ENCODE results near the gene ATP6V0C. TPM values are rescaled to one million over a fixed set of nuclear protein-coding genes. Genes with fewer than 3 reads are reported as not detected.
"Not testable (repeated sequence)": the region's sequence is repeated elsewhere in the genome, so short reads cannot be mapped to it uniquely, and the experiment has no call there.

ATP6V0C gene
- total and polyA plus RNA-seq, 9 donors = 12.5 to 141 (median 119) TPM

GRCh38 chr16:2535625-2536013, 21.9 kb downstream of the ATP6V0C start:
- H3K27ac ChIP-seq (ENCODE audit: low read length) = peak overlapping the region; percentile 35
- DNase-seq = peak; percentile 75
- peaks cover 44% of the 10 kb centered on the region for H3K4me1 ChIP-seq (ENCODE audit: control insufficient read depth, insufficient read depth, low read length)

DNA sequence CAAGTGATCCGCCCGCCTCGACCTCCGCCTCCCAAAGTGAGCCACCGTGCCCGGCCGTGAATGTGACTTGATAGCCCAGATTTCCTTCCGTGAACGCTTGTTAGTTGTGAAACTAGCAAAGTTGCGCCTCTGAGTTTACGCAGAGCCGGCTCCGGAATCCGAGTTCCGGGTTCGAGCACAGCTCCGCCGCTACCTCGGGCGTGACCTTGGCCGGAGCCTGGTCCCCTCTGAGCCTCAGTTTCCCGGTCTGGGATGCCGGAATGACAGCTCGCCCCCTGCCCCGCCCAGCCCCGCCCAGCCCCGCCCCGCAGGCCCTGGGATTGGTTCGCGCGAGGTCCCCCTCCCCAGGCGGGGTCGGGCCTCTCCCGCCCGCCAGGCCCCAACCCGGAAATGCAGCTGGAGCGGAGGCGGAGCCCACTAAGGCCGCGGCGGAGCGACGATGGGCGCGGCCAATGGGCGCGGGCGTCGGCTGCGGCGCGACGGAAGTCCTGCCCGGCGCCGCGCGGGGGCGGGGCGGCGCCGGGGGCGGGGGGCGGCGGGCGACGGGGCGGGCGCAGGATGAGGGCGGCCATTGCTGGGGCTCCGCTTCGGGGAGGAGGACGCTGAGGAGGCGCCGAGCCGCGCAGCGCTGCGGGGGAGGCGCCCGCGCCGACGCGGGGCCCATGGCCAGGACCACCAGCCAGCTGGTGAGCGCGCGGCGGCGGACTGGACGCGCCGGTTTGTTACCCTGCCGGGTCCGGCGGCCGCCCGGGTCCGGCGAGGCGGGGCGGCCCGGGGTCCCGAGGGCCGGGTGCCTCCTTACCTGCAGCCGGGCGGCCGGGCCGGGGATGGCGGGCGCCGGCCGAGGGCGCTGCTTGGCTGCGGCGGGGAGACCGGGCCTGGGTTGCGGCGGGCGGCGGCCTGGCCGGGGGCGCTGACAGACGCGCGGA, 24.0 kb downstream of the ATP6V0C start, which contains the start of gene PDPK1:
TSS of gene PDPK1 (plus strand) at position 571 of the 929 bp plus-strand sequence. CDS start at position 663, 92 bp downstream.
- under 1% methylated on average over 84 of the region's 126 CpGs for WGBS (ENCODE audit: insufficient coverage)
- Histone ChIP-seq H3K27ac (ENCODE audit: low read length) (peak within 1 kb of the TSS; percentile 71), H3K4me3 (ENCODE audit: low read length) (peak within 1 kb of the TSS; percentile 50), H3K9me3 (replicated peaks; ENCODE audit: control insufficient read depth, low read depth, low read length) (no peaks in the 10 kb centered on the region), H3K36me3 (ENCODE audit: control insufficient read depth, insufficient read depth, low read length) (no peaks in the 10 kb centered on the region), H3K27me3 (ENCODE audit: control insufficient read depth, insufficient read depth, low read length) (no peaks in the 10 kb centered on the region), H3K4me1 (ENCODE audit: control insufficient read depth, insufficient read depth, low read length) (peaks cover 37% of the 10 kb centered on the region)
- peak; percentile 98 for DNase-seq

More at GRCh38 chr16:2535625-2536013, 21.9 kb downstream of the ATP6V0C start:
- Histone ChIP-seq H3K9me3 (replicated peaks; ENCODE audit: control insufficient read depth, low read depth, low read length) (no peaks in the 10 kb centered on the region), H3K27me3 (ENCODE audit: control insufficient read depth, insufficient read depth, low read length) (no peaks in the 10 kb centered on the region), H3K4me3 (ENCODE audit: low read length) (no peak overlapping the region), H3K36me3 (ENCODE audit: control insufficient read depth, insufficient read depth, low read length) (no peaks in the 10 kb centered on the region)
- WGBS (ENCODE audit: insufficient coverage) = 34% methylated on average over 6 of the region's 9 CpGs

- H3K27ac ChIP-seq (ENCODE audit: low read length); H3K36me3 ChIP-seq (ENCODE audit: control insufficient read depth, insufficient read depth, low read length); H3K9me3 ChIP-seq (replicated peaks; ENCODE audit: control insufficient read depth, low read depth, low read length); DNase-seq; H3K27me3 ChIP-seq (ENCODE audit: control insufficient read depth, insufficient read depth, low read length); H3K4me3 ChIP-seq (ENCODE audit: low read length): not testable (repeated sequence)
- peaks cover 31% of the 10 kb centered on the region for H3K4me1 ChIP-seq (ENCODE audit: control insufficient read depth, insufficient read depth, low read length)
- WGBS (ENCODE audit: insufficient coverage) = 86% methylated on average over 23 of the region's 24 CpGs
Observed at GRCh38 chr16:2539192-2539844, 25.6 kb downstream of the ATP6V0C start.

DNA sequence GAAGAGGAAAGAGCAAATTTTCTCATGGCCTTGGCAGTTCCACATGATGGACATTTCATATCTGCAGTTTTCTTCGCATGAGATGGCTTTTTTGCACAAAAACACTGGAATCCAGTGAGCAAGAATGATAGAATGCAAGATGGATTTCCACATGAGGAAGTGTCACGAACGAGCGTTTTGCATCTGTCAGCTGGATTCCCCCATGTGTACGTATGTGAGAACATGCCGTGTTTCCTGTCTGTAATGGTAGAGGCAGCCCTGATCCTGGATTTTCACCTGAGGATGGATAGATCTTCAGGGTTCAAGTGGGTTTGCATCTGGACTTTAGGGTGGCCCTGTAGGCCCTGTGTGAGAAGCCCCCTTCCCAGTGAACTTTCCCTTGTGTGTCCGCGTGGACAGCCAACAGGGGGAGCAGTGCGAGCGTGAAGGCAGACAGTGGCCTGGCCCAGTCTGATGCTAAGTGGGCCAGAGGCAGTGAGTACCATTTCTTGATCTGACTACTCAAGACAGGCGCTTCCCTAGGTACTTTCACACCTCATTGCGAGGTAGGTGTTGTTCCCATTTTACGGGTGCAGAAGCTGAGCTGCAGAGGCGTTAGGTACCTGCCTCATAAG, 26.2 kb downstream of the ATP6V0C start:
- not testable (repeated sequence) for H3K4me3 ChIP-seq (ENCODE audit: low read length); H3K9me3 ChIP-seq (replicated peaks; ENCODE audit: control insufficient read depth, low read depth, low read length); H3K27me3 ChIP-seq (ENCODE audit: control insufficient read depth, insufficient read depth, low read length); H3K36me3 ChIP-seq (ENCODE audit: control insufficient read depth, insufficient read depth, low read length); H3K27ac ChIP-seq (ENCODE audit: low read length)
- peak; percentile 18 for DNase-seq
- 35% methylated on average over 9 of the region's 14 CpGs for WGBS (ENCODE audit: insufficient coverage)
- H3K4me1 ChIP-seq (ENCODE audit: control insufficient read depth, insufficient read depth, low read length) = peaks cover 31% of the 10 kb centered on the region

DNA sequence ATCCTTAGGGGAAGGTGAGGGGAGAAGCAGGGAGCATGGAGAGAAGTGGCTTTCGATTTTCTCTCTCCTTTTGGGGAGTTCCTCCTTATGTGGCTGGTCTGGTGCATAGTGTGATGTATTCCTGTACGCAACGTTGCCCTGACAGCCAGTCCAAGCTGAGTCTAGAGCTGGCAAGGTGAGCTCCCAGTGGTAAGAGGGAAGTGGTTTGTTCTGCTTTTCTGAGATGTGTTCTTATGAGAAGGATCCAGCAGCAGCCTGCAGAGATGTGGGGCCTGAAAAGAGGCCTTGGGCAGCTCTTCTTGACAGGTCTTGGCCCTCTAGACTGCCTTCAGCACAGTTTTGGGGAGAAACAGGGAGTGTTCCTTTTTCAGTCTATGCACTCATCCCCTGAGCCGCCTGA, 27.2 kb downstream of the ATP6V0C start:
- not testable (repeated sequence) for H3K36me3 ChIP-seq (ENCODE audit: control insufficient read depth, insufficient read depth, low read length); DNase-seq; H3K27me3 ChIP-seq (ENCODE audit: control insufficient read depth, insufficient read depth, low read length); H3K27ac ChIP-seq (ENCODE audit: low read length); H3K9me3 ChIP-seq (replicated peaks; ENCODE audit: control insufficient read depth, low read depth, low read length); H3K4me3 ChIP-seq (ENCODE audit: low read length)
- peaks cover 27% of the 10 kb centered on the region for H3K4me1 ChIP-seq (ENCODE audit: control insufficient read depth, insufficient read depth, low read length)
- WGBS (ENCODE audit: insufficient coverage) = no CpG with 5 or more reads among the region's 4 CpGs

DNA sequence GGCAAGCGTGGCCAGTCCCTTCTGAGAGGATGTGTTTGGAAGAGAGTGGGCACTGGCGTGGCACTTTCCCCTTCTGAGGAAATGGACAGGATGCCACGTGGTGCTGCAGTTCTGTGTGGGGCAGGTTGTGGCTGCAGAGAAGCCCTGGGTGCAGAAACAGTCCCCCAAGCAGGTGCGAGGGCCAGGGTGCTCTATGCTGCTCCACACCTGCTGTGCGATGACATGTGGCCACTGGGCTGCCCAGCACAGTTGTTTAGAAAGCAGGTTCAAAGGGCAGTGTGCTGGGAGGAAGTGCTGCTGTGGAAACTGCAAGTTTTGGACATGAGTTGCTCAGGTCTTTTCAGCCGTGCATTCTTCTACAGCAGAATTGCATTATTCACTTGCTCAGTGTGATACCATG, 27.7 kb downstream of the ATP6V0C start:
- H3K36me3 ChIP-seq (ENCODE audit: control insufficient read depth, insufficient read depth, low read length); H3K9me3 ChIP-seq (replicated peaks; ENCODE audit: control insufficient read depth, low read depth, low read length); H3K27me3 ChIP-seq (ENCODE audit: control insufficient read depth, insufficient read depth, low read length); H3K27ac ChIP-seq (ENCODE audit: low read length); H3K4me3 ChIP-seq (ENCODE audit: low read length): not testable (repeated sequence)
- 83% methylated on average over 2 of the region's 6 CpGs for WGBS (ENCODE audit: insufficient coverage)
- peak; percentile 18 for DNase-seq
- H3K4me1 ChIP-seq (ENCODE audit: control insufficient read depth, insufficient read depth, low read length) = peaks cover 22% of the 10 kb centered on the region

- not testable (repeated sequence) for H3K9me3 ChIP-seq (replicated peaks; ENCODE audit: control insufficient read depth, low read depth, low read length); DNase-seq; H3K27ac ChIP-seq (ENCODE audit: low read length); H3K4me3 ChIP-seq (ENCODE audit: low read length); H3K27me3 ChIP-seq (ENCODE audit: control insufficient read depth, insufficient read depth, low read length); H3K36me3 ChIP-seq (ENCODE audit: control insufficient read depth, insufficient read depth, low read length)
- 100% methylated on average over 4 of the region's 14 CpGs for WGBS (ENCODE audit: insufficient coverage)
- peaks cover 16% of the 10 kb centered on the region for H3K4me1 ChIP-seq (ENCODE audit: control insufficient read depth, insufficient read depth, low read length)
Observed at GRCh38 chr16:2543771-2544170, 30.0 kb downstream of the ATP6V0C start.

GRCh38 chr16:2550283-2550878, 36.6 kb downstream of the ATP6V0C start:
- not testable (repeated sequence) for DNase-seq; H3K9me3 ChIP-seq (replicated peaks; ENCODE audit: control insufficient read depth, low read depth, low read length); H3K4me3 ChIP-seq (ENCODE audit: low read length); H3K27me3 ChIP-seq (ENCODE audit: control insufficient read depth, insufficient read depth, low read length); H3K36me3 ChIP-seq (ENCODE audit: control insufficient read depth, insufficient read depth, low read length); H3K4me1 ChIP-seq (ENCODE audit: control insufficient read depth, insufficient read depth, low read length); H3K27ac ChIP-seq (ENCODE audit: low read length)
- WGBS (ENCODE audit: insufficient coverage) = no CpG with 5 or more reads among the region's 14 CpGs

DNA sequence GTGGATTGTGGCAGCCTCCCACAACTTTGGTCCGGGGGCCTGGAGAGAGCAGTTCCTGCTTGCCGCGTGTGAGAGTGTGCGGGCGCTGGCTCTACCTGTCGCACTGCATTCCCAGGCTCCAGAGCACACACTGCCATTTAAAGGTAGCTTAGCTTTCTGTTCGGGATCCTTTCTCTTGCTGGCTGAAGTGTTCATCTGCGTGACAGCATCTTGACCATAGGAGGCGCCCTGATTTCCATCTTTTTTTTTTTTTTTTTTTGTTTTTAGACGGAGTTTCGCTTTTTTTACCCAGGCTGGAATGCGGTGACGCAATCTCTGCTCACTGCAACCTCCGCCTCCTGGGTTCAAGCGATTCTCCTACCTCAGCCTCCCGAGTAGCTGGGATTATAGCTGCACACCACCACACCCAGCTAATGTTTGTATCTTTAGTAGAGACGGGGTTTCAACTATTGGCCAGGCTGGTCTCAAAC, 37.7 kb downstream of the ATP6V0C start:
- H3K27ac ChIP-seq (ENCODE audit: low read length); H3K27me3 ChIP-seq (ENCODE audit: control insufficient read depth, insufficient read depth, low read length); H3K4me1 ChIP-seq (ENCODE audit: control insufficient read depth, insufficient read depth, low read length); H3K9me3 ChIP-seq (replicated peaks; ENCODE audit: control insufficient read depth, low read depth, low read length); H3K36me3 ChIP-seq (ENCODE audit: control insufficient read depth, insufficient read depth, low read length); DNase-seq; H3K4me3 ChIP-seq (ENCODE audit: low read length): not testable (repeated sequence)
- 38% methylated on average over 4 of the region's 17 CpGs for WGBS (ENCODE audit: insufficient coverage)
